Germinal center (tissue), 1 donor: ENCODE results near the gene TBXT.
"Not testable (repeated sequence)": the region's sequence is repeated elsewhere in the genome, so short reads cannot be mapped to it uniquely, and the experiment has no call there.

ENCODE experiments used
- DNase-seq: peaks from one replicate; pipeline ENCODE4 v3.0.0; 2012; ENCODE audit warnings: mixed read lengths, low spot score

Gene TBXT

GRCh38 chr6:166172546-166172945, 4.9 kb upstream of the TBXT start:
- no peak for DNase-seq

GRCh38 chr6:166169549-166170421, 2.1 kb upstream of the TBXT start:
- DNase-seq, result no peak

GRCh38 chr6:166168616-166169548, 1.2 kb upstream of the TBXT start:
- DNase-seq, result no peak

GRCh38 chr6:166167258-166167731, 356 bp downstream of the TBXT start:
- DNase-seq, result no peak

GRCh38 chr6:166166314-166167257, 1.1 kb downstream of the TBXT start:
- no peak for DNase-seq

- no peak for DNase-seq
Measured at GRCh38 chr6:166165558-166166313, 1.9 kb downstream of the TBXT start.

- DNase-seq, result no peak
Measured at GRCh38 chr6:166162599-166163342, 4.9 kb downstream of the TBXT start.

GRCh38 chr6:166157930-166158617, 9.6 kb downstream of the TBXT start:
- DNase-seq, result no peak

- no peak for DNase-seq
Measured at GRCh38 chr6:166156942-166157341, 10.7 kb downstream of the TBXT start.

- no peak for DNase-seq
Measured at GRCh38 chr6:166153966-166154365, 13.7 kb downstream of the TBXT start.

- no peak for DNase-seq
Measured at GRCh38 chr6:166152660-166153059, 15.0 kb downstream of the TBXT start.

GRCh38 chr6:166151798-166152197, 15.9 kb downstream of the TBXT start:
- DNase-seq, result no peak

GRCh38 chr6:166145751-166146150, 21.9 kb downstream of the TBXT start:
- DNase-seq, result no peak

- no peak for DNase-seq
Measured at GRCh38 chr6:166143011-166143410, 24.6 kb downstream of the TBXT start.

- no peak for DNase-seq
Measured at GRCh38 chr6:166127624-166128472, 39.8 kb downstream of the TBXT start.

GRCh38 chr6:166123115-166123514, 44.5 kb downstream of the TBXT start:
- DNase-seq, result not testable (repeated sequence)

- DNase-seq, result no peak
Measured at GRCh38 chr6:166121726-166122125, 45.9 kb downstream of the TBXT start.

GRCh38 chr6:166119116-166119911, 48.3 kb downstream of the TBXT start:
- DNase-seq, result no peak
